Ovary (tissue), 3 donors: ENCODE data around the gene AP1G2.

Source experiments
- EP300 ChIP-seq: sonication (generic); formaldehyde crosslinking; IDR thresholded peaks from one replicate; pipeline ENCODE4 v1.6.1; 2017; ENCODE audit warnings: antibody characterized with exemption
- POLR2A ChIP-seq: fragments of 450-650 bp; IDR thresholded peaks from one replicate; pipeline ENCODE4 v1.6.1; 2017; ENCODE audit warnings: antibody characterized with exemption, mild to moderate bottlenecking, moderate library complexity
- TF ChIP-seq, protein P1 (sequence below), 3 donors: fragments of 450-650 bp in 2 of 3; fragments of 200-600 bp in 1 of 3; IDR thresholded peaks; one replicate each; pipeline versions ENCODE4 v1.5.1 to v1.8.0; 2016 to 2022; ENCODE audit warnings: antibody characterized with exemption in 3 of 3, mild to moderate bottlenecking in 1 of 3
- donor health status: DM: no; HTN: no; CAD: no.

DNA sequence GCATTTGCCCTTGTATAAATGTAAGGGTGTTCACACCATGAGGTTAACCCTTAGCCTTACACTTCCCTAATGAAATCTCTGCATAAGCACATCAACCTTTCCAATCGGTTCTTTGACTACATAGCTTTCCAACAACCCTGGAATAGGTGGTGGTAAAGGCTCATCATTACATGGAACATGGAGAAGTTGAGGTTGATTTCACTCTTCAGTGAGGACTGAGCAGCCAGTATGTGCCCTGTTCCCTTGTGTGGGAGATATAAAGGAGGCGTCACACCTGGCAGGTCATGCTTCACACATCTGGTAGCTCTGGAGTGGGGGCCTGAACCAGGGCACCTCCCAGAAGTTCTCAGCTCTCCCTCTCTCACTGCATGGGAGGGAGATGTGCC is 32.7 kb upstream of the AP1G2 start:
- TF ChIP-seq, protein P1, sequence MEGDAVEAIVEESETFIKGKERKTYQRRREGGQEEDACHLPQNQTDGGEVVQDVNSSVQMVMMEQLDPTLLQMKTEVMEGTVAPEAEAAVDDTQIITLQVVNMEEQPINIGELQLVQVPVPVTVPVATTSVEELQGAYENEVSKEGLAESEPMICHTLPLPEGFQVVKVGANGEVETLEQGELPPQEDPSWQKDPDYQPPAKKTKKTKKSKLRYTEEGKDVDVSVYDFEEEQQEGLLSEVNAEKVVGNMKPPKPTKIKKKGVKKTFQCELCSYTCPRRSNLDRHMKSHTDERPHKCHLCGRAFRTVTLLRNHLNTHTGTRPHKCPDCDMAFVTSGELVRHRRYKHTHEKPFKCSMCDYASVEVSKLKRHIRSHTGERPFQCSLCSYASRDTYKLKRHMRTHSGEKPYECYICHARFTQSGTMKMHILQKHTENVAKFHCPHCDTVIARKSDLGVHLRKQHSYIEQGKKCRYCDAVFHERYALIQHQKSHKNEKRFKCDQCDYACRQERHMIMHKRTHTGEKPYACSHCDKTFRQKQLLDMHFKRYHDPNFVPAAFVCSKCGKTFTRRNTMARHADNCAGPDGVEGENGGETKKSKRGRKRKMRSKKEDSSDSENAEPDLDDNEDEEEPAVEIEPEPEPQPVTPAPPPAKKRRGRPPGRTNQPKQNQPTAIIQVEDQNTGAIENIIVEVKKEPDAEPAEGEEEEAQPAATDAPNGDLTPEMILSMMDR (IDR thresholded peaks at IDR 0.05), result no peak
- no peak for TF ChIP-seq EP300
- TF ChIP-seq POLR2A, result no peak
